Adrenal gland (tissue), 5 donors: ENCODE results near the gene SFTPA2.

Experiments
- POLR2A ChIP-seq, 2 donors: fragments of 450-650 bp; IDR thresholded peaks; one replicate each; pipeline ENCODE4 v1.6.1; 2017; ENCODE audit warnings: antibody characterized with exemption in 2 of 2, mild to moderate bottlenecking in 2 of 2, moderate library complexity in 1 of 2
- TF ChIP-seq, protein P1 (sequence below), 6 experiments: fragments of 450-650 bp in 4 of 6; fragments of 200-600 bp in 2 of 6; sonication (generic) in 1 of 6; IDR thresholded peaks; 1 replicate in 5 of 6; 2 replicates in 1 of 6; pipeline versions ENCODE4 v1.5.1 to v1.8.0; 2016 to 2021; ENCODE audit warnings: antibody characterized with exemption in 6 of 6, mild to moderate bottlenecking in 2 of 6, moderate library complexity in 1 of 6
- donor health status: DM: no; HTN: no; CAD: no.

DNA sequence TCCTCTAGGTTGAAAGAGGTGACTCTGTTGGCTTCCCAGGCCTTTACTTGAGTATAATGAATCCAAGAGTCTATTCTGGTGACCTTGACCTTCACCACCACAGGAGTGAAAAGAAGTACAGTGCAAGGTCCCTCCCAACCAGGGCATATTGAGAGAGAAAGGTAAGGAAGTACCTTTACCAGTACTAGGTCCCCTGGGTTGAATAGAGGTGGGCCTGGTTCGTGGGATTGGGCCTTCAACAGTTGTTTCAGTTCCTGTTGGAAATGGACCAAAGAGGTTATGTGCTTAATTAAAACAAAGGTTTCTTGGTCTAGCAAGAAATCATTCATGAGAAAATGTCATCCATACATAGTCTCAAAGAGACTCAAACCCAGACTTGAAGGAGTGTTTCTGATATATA is 44.1 kb upstream of the SFTPA2 start:
- TF ChIP-seq, protein P1, sequence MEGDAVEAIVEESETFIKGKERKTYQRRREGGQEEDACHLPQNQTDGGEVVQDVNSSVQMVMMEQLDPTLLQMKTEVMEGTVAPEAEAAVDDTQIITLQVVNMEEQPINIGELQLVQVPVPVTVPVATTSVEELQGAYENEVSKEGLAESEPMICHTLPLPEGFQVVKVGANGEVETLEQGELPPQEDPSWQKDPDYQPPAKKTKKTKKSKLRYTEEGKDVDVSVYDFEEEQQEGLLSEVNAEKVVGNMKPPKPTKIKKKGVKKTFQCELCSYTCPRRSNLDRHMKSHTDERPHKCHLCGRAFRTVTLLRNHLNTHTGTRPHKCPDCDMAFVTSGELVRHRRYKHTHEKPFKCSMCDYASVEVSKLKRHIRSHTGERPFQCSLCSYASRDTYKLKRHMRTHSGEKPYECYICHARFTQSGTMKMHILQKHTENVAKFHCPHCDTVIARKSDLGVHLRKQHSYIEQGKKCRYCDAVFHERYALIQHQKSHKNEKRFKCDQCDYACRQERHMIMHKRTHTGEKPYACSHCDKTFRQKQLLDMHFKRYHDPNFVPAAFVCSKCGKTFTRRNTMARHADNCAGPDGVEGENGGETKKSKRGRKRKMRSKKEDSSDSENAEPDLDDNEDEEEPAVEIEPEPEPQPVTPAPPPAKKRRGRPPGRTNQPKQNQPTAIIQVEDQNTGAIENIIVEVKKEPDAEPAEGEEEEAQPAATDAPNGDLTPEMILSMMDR (IDR thresholded peaks at IDR 0.05), result no peak
- TF ChIP-seq POLR2A (IDR thresholded peaks at IDR 0.05), result no peak
